HepG2 (cell line): ENCODE measurements around the gene ZNF865. TPM values are rescaled to one million over a fixed set of nuclear protein-coding genes. Genes with fewer than 3 reads are reported as not detected.
A peak's percentile ranks its signal among the peaks of the same experiment; 100 is the strongest.

Source experiments
- ARNT ChIP-seq: fragments of 450-650 bp; IDR thresholded peaks from 2 replicates; pipeline ENCODE4 v1.6.1; 2017
- ARNTL ChIP-seq: sonication (generic); formaldehyde crosslinking; IDR thresholded peaks from 2 replicates; pipeline ENCODE4 v1.4.0; 2020; ENCODE audit warnings: mild to moderate bottlenecking, missing genetic modification reagents
- GTF2F1 ChIP-seq: fragments of 150-350 bp; IDR thresholded peaks from 2 replicates; pipeline ENCODE4 v1.6.1; 2014; ENCODE audit warnings: low read length
- HNRNPUL1 ChIP-seq: fragments of 200-400 bp; formaldehyde crosslinking; IDR thresholded peaks from 2 replicates; pipeline ENCODE4 v1.6.1; 2017; ENCODE audit warnings: low read depth, mild to moderate bottlenecking, low read length, moderate library complexity
- MED1 ChIP-seq: sonication (generic); formaldehyde crosslinking; IDR thresholded peaks from 2 replicates; pipeline ENCODE4 v1.4.0; 2020; ENCODE audit warnings: missing genetic modification reagents
- NFIC ChIP-seq: IDR thresholded peaks from 2 replicates; pipeline ENCODE4 v1.6.1; 2012; ENCODE audit warnings: mild to moderate bottlenecking, low read length, inconsistent platforms
- TBP ChIP-seq: sonication (generic); formaldehyde crosslinking; IDR thresholded peaks from 2 replicates; pipeline ENCODE4 v1.5.0; 2020; ENCODE audit warnings: missing genetic modification reagents
- ZNF446 ChIP-seq: sonication (generic); formaldehyde crosslinking; IDR thresholded peaks from 2 replicates; pipeline ENCODE4 v1.5.0; 2020; ENCODE audit warnings: mild to moderate bottlenecking, missing genetic modification reagents
- ZNF749 ChIP-seq: sonication (generic); formaldehyde crosslinking; IDR thresholded peaks from 2 replicates; pipeline ENCODE4 v1.8.0; 2022; ENCODE audit warnings: mild to moderate bottlenecking, missing genetic modification reagents, moderate library complexity, borderline replicate concordance
- polyA plus RNA-seq, 8 experiments: library from polyadenylated mRNA; depleted of rRNA in 3 of 8; stranded (reverse) in 7 of 8; unstranded in 1 of 8; fragments of >200 nt; fragmentation: Illumina TruSeq in 4 of 8; extraction: Trizol in 4 of 8; gene quantifications; 2 replicates each; pipeline versions ENCODE4 v1.2.1 to v1.2.3, GENCODE V29; 2011 to 2016; ENCODE audit warnings: low read depth in 4 of 8, missing spikeins in 1 of 8, mixed read lengths in 1 of 8; ENCODE audit not compliant: insufficient read depth in 1 of 8
- total RNA-seq, 5 experiments: library from RNA; depleted of rRNA; stranded (reverse); fragments of >200 nt; fragmentation: Illumina TruSeq; extraction: Trizol; gene quantifications; 2 replicates each; pipeline ENCODE4 v1.2.3, GENCODE V29; 2016; ENCODE audit warnings: low read depth in 1 of 5
- TF ChIP-seq, protein P1 (sequence below): sonication (generic); formaldehyde crosslinking; IDR thresholded peaks from one replicate; pipeline ENCODE4 v1.5.1; 2020; ENCODE audit warnings: mild to moderate bottlenecking, missing genetic modification reagents; ENCODE audit errors: not compliant biosample characterization
- TF ChIP-seq, protein P2 (sequence below): sonication (generic); formaldehyde crosslinking; conservative IDR thresholded peaks from 2 replicates; pipeline ENCODE4 v1.4.0; 2020; ENCODE audit warnings: missing genetic modification reagents
- TF ChIP-seq, protein P3 (sequence below): sonication (generic); formaldehyde crosslinking; IDR thresholded peaks from 2 replicates; pipeline ENCODE4 v1.5.0; 2020; ENCODE audit warnings: missing genetic modification reagents
- TF ChIP-seq, protein P4 (sequence below): sonication (generic); formaldehyde crosslinking; IDR thresholded peaks from 2 replicates; pipeline ENCODE4 v1.4.0; 2020; ENCODE audit warnings: missing genetic modification reagents
- TF ChIP-seq, protein P5 (sequence below): sonication (generic); formaldehyde crosslinking; IDR thresholded peaks from 2 replicates; pipeline ENCODE4 v1.5.0; 2020; ENCODE audit warnings: mild to moderate bottlenecking, missing genetic modification reagents, borderline replicate concordance

The ZNF865 gene
- total and polyA plus RNA-seq, 2 of the 13 experiments (the other 11 are each of a cell fraction or from before 2014, with no cell fraction given) = 0.93 to 1.0 TPM

DNA sequence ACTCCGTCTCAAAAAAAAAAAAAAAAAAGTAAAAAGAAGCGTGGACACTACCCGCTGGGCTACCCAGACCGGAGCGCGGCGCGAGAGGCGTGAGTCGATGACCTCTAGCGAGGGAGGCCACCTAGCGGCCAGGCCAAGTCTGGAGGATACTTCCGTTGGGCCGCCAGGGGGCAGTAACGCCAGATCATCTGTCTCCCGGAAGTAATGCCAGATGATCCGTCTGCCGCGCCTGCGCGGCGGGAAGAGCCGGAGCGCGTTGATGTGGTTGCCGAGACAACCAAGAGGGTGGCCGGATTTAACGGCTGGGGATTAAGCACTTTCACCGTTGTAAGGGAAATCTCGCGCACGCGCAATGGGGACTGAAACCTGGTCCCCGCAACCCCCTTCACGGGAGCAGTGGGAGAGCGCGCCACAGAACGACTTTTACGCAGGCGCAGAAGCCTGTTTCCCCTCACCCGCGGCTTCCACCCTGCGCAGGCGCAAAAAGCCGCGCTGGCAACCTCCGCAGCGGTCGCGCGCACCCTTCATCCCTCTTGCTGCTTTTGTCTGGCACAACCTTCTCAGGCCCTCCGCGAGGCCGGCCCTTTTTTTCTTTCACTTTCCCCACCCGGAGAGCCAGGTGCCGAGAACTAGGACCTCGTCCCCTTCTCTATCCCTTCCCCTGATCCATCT lies 48.3 kb downstream of the ZNF865 start (continued):
- TF ChIP-seq, protein P1, sequence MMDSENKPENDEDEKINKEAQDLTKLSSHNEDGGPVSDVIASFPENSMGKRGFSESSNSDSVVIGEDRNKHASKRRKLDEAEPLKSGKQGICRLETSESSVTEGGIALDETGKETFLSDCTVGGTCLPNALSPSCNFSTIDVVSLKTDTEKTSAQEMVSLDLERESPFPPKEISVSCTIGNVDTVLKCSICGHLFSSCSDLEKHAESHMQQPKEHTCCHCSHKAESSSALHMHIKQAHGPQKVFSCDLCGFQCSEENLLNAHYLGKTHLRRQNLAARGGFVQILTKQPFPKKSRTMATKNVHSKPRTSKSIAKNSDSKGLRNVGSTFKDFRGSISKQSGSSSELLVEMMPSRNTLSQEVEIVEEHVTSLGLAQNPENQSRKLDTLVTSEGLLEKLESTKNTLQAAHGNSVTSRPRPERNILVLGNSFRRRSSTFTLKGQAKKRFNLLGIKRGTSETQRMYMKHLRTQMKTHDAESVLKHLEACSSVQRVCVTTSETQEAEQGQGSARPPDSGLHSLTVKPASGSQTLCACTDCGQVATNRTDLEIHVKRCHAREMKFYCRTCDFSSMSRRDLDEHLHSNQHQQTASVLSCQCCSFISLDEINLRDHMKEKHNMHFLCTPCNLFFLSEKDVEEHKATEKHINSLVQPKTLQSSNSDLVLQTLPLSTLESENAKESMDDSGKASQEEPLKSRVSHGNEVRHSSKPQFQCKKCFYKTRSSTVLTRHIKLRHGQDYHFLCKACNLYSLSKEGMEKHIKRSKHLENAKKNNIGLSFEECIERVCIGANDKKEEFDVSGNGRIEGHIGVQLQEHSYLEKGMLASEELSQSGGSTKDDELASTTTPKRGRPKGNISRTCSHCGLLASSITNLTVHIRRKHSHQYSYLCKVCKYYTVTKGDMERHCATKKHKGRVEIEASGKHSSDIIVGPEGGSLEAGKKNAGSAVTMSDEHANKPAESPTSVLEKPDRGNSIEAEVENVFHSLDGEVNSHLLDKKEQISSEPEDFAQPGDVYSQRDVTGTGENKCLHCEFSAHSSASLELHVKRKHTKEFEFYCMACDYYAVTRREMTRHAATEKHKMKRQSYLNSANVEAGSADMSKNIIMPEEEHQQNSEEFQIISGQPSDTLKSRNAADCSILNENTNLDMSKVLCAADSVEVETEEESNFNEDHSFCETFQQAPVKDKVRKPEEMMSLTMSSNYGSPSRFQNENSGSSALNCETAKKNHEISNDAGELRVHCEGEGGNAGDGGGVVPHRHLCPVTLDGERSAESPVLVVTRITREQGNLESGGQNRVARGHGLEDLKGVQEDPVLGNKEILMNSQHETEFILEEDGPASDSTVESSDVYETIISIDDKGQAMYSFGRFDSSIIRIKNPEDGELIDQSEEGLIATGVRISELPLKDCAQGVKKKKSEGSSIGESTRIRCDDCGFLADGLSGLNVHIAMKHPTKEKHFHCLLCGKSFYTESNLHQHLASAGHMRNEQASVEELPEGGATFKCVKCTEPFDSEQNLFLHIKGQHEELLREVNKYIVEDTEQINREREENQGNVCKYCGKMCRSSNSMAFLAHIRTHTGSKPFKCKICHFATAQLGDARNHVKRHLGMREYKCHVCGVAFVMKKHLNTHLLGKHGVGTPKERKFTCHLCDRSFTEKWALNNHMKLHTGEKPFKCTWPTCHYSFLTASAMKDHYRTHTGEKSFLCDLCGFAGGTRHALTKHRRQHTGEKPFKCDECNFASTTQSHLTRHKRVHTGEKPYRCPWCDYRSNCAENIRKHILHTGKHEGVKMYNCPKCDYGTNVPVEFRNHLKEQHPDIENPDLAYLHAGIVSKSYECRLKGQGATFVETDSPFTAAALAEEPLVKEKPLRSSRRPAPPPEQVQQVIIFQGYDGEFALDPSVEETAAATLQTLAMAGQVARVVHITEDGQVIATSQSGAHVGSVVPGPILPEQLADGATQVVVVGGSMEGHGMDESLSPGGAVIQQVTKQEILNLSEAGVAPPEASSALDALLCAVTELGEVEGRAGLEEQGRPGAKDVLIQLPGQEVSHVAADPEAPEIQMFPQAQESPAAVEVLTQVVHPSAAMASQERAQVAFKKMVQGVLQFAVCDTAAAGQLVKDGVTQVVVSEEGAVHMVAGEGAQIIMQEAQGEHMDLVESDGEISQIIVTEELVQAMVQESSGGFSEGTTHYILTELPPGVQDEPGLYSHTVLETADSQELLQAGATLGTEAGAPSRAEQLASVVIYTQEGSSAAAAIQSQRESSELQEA = peak; percentile 26
- no peak for TF ChIP-seq ZNF446 (CRISPR knock-in tag)
- TF ChIP-seq, protein P2, sequence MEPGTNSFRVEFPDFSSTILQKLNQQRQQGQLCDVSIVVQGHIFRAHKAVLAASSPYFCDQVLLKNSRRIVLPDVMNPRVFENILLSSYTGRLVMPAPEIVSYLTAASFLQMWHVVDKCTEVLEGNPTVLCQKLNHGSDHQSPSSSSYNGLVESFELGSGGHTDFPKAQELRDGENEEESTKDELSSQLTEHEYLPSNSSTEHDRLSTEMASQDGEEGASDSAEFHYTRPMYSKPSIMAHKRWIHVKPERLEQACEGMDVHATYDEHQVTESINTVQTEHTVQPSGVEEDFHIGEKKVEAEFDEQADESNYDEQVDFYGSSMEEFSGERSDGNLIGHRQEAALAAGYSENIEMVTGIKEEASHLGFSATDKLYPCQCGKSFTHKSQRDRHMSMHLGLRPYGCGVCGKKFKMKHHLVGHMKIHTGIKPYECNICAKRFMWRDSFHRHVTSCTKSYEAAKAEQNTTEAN = no peak
- peak; percentile 57 for TF ChIP-seq MED1
- no peak for TF ChIP-seq TBP
- TF ChIP-seq ZNF749 (CRISPR knock-in tag) = no peak
- TF ChIP-seq, protein P3, sequence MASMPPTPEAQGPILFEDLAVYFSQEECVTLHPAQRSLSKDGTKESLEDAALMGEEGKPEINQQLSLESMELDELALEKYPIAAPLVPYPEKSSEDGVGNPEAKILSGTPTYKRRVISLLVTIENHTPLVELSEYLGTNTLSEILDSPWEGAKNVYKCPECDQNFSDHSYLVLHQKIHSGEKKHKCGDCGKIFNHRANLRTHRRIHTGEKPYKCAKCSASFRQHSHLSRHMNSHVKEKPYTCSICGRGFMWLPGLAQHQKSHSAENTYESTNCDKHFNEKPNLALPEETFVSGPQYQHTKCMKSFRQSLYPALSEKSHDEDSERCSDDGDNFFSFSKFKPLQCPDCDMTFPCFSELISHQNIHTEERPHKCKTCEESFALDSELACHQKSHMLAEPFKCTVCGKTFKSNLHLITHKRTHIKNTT (CRISPR knock-in tag) = no peak
- TF ChIP-seq, protein P4, sequence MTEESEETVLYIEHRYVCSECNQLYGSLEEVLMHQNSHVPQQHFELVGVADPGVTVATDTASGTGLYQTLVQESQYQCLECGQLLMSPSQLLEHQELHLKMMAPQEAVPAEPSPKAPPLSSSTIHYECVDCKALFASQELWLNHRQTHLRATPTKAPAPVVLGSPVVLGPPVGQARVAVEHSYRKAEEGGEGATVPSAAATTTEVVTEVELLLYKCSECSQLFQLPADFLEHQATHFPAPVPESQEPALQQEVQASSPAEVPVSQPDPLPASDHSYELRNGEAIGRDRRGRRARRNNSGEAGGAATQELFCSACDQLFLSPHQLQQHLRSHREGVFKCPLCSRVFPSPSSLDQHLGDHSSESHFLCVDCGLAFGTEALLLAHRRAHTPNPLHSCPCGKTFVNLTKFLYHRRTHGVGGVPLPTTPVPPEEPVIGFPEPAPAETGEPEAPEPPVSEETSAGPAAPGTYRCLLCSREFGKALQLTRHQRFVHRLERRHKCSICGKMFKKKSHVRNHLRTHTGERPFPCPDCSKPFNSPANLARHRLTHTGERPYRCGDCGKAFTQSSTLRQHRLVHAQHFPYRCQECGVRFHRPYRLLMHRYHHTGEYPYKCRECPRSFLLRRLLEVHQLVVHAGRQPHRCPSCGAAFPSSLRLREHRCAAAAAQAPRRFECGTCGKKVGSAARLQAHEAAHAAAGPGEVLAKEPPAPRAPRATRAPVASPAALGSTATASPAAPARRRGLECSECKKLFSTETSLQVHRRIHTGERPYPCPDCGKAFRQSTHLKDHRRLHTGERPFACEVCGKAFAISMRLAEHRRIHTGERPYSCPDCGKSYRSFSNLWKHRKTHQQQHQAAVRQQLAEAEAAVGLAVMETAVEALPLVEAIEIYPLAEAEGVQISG (CRISPR knock-in tag) = peak; percentile 99
- TF ChIP-seq, protein P5, sequence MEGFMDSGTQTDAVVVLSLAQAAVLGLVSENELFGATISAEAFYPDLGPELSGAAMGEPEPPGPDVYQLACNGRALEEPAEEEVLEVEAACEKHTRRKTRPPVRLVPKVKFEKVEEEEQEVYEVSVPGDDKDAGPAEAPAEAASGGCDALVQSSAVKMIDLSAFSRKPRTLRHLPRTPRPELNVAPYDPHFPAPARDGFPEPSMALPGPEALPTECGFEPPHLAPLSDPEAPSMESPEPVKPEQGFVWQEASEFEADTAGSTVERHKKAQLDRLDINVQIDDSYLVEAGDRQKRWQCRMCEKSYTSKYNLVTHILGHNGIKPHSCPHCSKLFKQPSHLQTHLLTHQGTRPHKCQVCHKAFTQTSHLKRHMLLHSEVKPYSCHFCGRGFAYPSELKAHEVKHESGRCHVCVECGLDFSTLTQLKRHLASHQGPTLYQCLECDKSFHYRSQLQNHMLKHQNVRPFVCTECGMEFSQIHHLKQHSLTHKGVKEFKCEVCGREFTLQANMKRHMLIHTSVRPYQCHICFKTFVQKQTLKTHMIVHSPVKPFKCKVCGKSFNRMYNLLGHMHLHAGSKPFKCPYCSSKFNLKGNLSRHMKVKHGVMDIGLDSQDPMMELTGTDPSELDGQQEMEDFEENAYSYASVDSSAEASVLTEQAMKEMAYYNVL (CRISPR knock-in tag) = peak; percentile 48; the same call in 1 of the 2 replicates
- TF ChIP-seq NFIC = no peak
- TF ChIP-seq ARNT = no peak
- TF ChIP-seq GTF2F1 = no peak
- TF ChIP-seq ARNTL = no peak; the same call in 1 of the 2 replicates
- TF ChIP-seq HNRNPUL1 = no peak
